Colonic mucosa (tissue), 4 donors: ENCODE measurements around the gene CCDC177. TPM values are rescaled to one million over a fixed set of nuclear protein-coding genes. Genes with fewer than 3 reads are reported as not detected.
A peak's percentile ranks its signal among the peaks of the same experiment; 100 is the strongest.
"Not testable (repeated sequence)": the region's sequence is repeated elsewhere in the genome, so short reads cannot be mapped to it uniquely, and the experiment has no call there.

ENCODE experiments used
- DNase-seq: peaks from one replicate; pipeline ENCODE4 v3.0.0-alpha.2; 2020
- H3K27ac ChIP-seq: fragments of 200-600 bp; one replicate; pipeline ENCODE4 v1.8.0; 2021
- H3K27me3 ChIP-seq: fragments of 200-600 bp; one replicate; pipeline ENCODE4 v1.8.0; 2021
- H3K36me3 ChIP-seq: fragments of 200-600 bp; one replicate; pipeline ENCODE4 v1.8.0; 2021
- H3K4me1 ChIP-seq: fragments of 200-600 bp; one replicate; pipeline ENCODE4 v1.8.0; 2021; ENCODE audit warnings: mild to moderate bottlenecking
- H3K4me3 ChIP-seq: fragments of 200-600 bp; one replicate; pipeline ENCODE4 v1.8.0; 2021
- H3K9ac ChIP-seq, 2 donors: one replicate each; pipeline ENCODE4 v1.7.0; 2013; ENCODE audit warnings: control low read depth in 2 of 2, low read depth in 2 of 2, low read length in 2 of 2
- H3K9me3 ChIP-seq: fragments of 200-600 bp; one replicate; pipeline ENCODE4 v1.8.0; 2021
- CTCF ChIP-seq: fragments of 200-600 bp; IDR thresholded peaks from one replicate; pipeline ENCODE4 v1.8.0; 2022; ENCODE audit warnings: antibody characterized with exemption, mild to moderate bottlenecking
- intact Hi-C: fragments of 100-400 bp; cut with DNase I; formaldehyde crosslinking; loops from one replicate; pipeline ENCODE4 v1.14.1; 2022
- total RNA-seq, 2 donors: library from RNA; stranded (reverse); fragmentation: NEBNext Ultra II Directional in 1 of 2; extraction: Animal tissue kit (Norgen Biotek cat#: 25700) in 1 of 2; gene quantifications; one replicate each; pipeline ENCODE4 v1.2.1, GENCODE V29; 2021
- donor health status: healthy.
- donor health status: DM: no; HTN: no; CAD: no.
- donor health status: DM: no; HTN: no; CAD: no.

The CCDC177 gene
- total RNA-seq, 2 donors from 2014 or later, result not detected

- H3K4me3 ChIP-seq, result peak overlapping the region; percentile 22
- peak overlapping the region; percentile 38 to 86 for H3K9ac ChIP-seq
- no peak for TF ChIP-seq CTCF
- H3K27ac ChIP-seq, result peak overlapping the region; percentile 63
- intact Hi-C loops, result no loop called here
- H3K4me1 ChIP-seq, result peaks cover 8% of the 10 kb centered on the region
- no peaks in the 10 kb centered on the region for H3K27me3 ChIP-seq
- no peaks in the 10 kb centered on the region for H3K9me3 ChIP-seq
- H3K36me3 ChIP-seq, result no peaks in the 10 kb centered on the region
- DNase-seq, result peak; percentile 33
These were observed 35.6 kb upstream of the CCDC177 start for GRCh38 chr14:69610020-69610873.

- peak overlapping the region in 1 of 2 donors; percentile 73 for H3K9ac ChIP-seq
- peak; percentile 70 for DNase-seq
- no peak overlapping the region for H3K4me3 ChIP-seq
- H3K4me1 ChIP-seq, result peaks cover 3% of the 10 kb centered on the region
- H3K27ac ChIP-seq, result peak overlapping the region; percentile 62
- intact Hi-C loops, result no loop called here
- no peaks in the 10 kb centered on the region for H3K36me3 ChIP-seq
- TF ChIP-seq CTCF, result no peak
- H3K27me3 ChIP-seq, result no peaks in the 10 kb centered on the region
- no peaks in the 10 kb centered on the region for H3K9me3 ChIP-seq
These were observed 31.9 kb upstream of the CCDC177 start for GRCh38 chr14:69606258-69607184.

GRCh38 chr14:69605738-69606137 lies 31.1 kb upstream of the CCDC177 start:
- Histone ChIP-seq H3K9ac (peak overlapping the region in 1 of 2 donors; percentile 73), H3K4me3 (no peak overlapping the region), H3K27ac (peak overlapping the region; percentile 62), H3K9me3 (no peaks in the 10 kb centered on the region), H3K4me1 (peaks cover 3% of the 10 kb centered on the region), H3K36me3 (no peaks in the 10 kb centered on the region), H3K27me3 (no peaks in the 10 kb centered on the region)
- DNase-seq, result peak; percentile 57
- intact Hi-C loops, result no loop called here
- no peak for TF ChIP-seq CTCF

- Histone ChIP-seq H3K4me3 (no peak overlapping the region), H3K4me1 (peaks cover 1% of the 10 kb centered on the region), H3K27me3 (no peaks in the 10 kb centered on the region), H3K9ac (no peak overlapping the region), H3K36me3 (no peaks in the 10 kb centered on the region), H3K9me3 (no peaks in the 10 kb centered on the region), H3K27ac (no peak overlapping the region)
- intact Hi-C loops, result no loop called here
- TF ChIP-seq CTCF, result no peak
- no peak for DNase-seq
These were observed 25.7 kb upstream of the CCDC177 start for GRCh38 chr14:69600304-69600891.

GRCh38 chr14:69599431-69599830 lies 24.8 kb upstream of the CCDC177 start:
- not testable (repeated sequence) for DNase-seq

More at GRCh38 chr14:69599431-69599830, 24.8 kb upstream of the CCDC177 start:
- H3K27ac ChIP-seq, H3K9me3 ChIP-seq, H3K36me3 ChIP-seq, H3K9ac ChIP-seq, H3K4me3 ChIP-seq, H3K27me3 ChIP-seq, intact Hi-C loops, H3K4me1 ChIP-seq: not testable (repeated sequence)
